ENCODE data around the gene FBRS. TPM values are rescaled to one million over a fixed set of nuclear protein-coding genes. Genes with fewer than 3 reads are reported as not detected.
A peak's percentile ranks its signal among the peaks of the same experiment; 100 is the strongest.

FBRS gene
- total and polyA plus RNA-seq, 2 of the 8 experiments (the other 6 are each of a cell fraction or from before 2014, with no cell fraction given), result 2.4 to 13.9 TPM

- no peaks in the 10 kb centered on the region for H3K9me3 ChIP-seq (ENCODE audit: insufficient read depth in 2 of 2, low read depth in 1 of 2, low read length in 1 of 2)
- H2BK12ac ChIP-seq (ENCODE audit: low read depth, low read length), result peak within 1 kb of the TSS; percentile 99
- no peak for FAIRE-seq
- peak within 1 kb of the TSS; percentile 100 for H3K27ac ChIP-seq (ENCODE audit: low read depth, low read length)
- peaks cover 6% of the 10 kb centered on the region; the same call in 1 of the 2 replicates for H3K79me1 ChIP-seq (ENCODE audit: low read depth, low read length)
- H3K23ac ChIP-seq (ENCODE audit: insufficient read length), result no peak within 1 kb of the TSS
- peaks cover 0 to 27% of the 10 kb centered on the region in 2 experiments; a peak in 3 of 4 replicates for H3K79me2 ChIP-seq (ENCODE audit: control insufficient read depth in 1 of 2, insufficient read depth in 2 of 2, low read length in 2 of 2)
- no peak within 1 kb of the TSS for H2AK5ac ChIP-seq (ENCODE audit: low read depth, low read length)
- peak within 1 kb of the TSS; percentile 100 for H3K4ac ChIP-seq (replicated peaks; ENCODE audit: insufficient read length, low read depth, low read length)
- peaks cover 5% of the 10 kb centered on the region for H3K23me2 ChIP-seq (ENCODE audit: low read depth, low read length)
- H3K36me3 ChIP-seq (ENCODE audit: control insufficient read depth in 2 of 4, insufficient read depth in 4 of 4, low read length in 3 of 4), result peaks cover 10 to 21% (median 17%) of the 10 kb centered on the region in 4 experiments; a peak in 7 of 8 replicates
- peak within 1 kb of the TSS; percentile 76 to 77 for H3K4me2 ChIP-seq (ENCODE audit: insufficient read depth in 1 of 2, low read depth in 2 of 2, low read length in 2 of 2)
- peak within 1 kb of the TSS; percentile 100 for H3K18ac ChIP-seq (ENCODE audit: extremely low read depth, low read length)
- peaks cover 5 to 17% of the 10 kb centered on the region in 2 experiments for H4K20me1 ChIP-seq (replicated peaks in 1 of 2; ENCODE audit: control insufficient read depth in 1 of 2, insufficient read depth in 2 of 2, low read length in 2 of 2)
- POLR2A ChIA-PET (ENCODE audit: partially characterized antibody), result interaction anchor here (0.6 to 4.7 kb wide), 9 partner anchors 12 to 344 kb away, joined by 3 to 26 read pairs (median 6); partner anchors contain the start of genes CD2BP2, FBRS and PHKG2
- peaks cover 10 to 29% (median 20%) of the 10 kb centered on the region in 4 experiments for H3K27me3 ChIP-seq (replicated peaks in 1 of 4; ENCODE audit: control insufficient read depth in 3 of 4, extremely low read depth in 1 of 4, insufficient read depth in 3 of 4, low read length in 3 of 4)
- peak within 1 kb of the TSS; percentile 98; the same call in 1 of the 2 replicates for H2BK15ac ChIP-seq (ENCODE audit: low read length)
- H3K14ac ChIP-seq (ENCODE audit: insufficient read length), result peak within 1 kb of the TSS; percentile 13
- H4K8ac ChIP-seq (ENCODE audit: extremely low read depth, insufficient read depth, low read length), result peak within 1 kb of the TSS; percentile 100
- CTCF ChIA-PET (ENCODE audit: partially characterized antibody), result interaction anchor here (0.5 to 0.6 kb wide), 2 partner anchors 42 to 289 kb away, joined by 3 to 4 read pairs; no protein-coding TSS in a partner anchor
- peak within 1 kb of the TSS; percentile 100 for H3K56ac ChIP-seq (replicated peaks; ENCODE audit: insufficient read length, low read depth, low read length)
- DNase-seq (ENCODE audit: low read depth in 1 of 2, low spot score in 2 of 2), result peak in 1 of 2 experiments; percentile 89
- H2BK5ac ChIP-seq (ENCODE audit: low read depth, low read length), result peak within 1 kb of the TSS; percentile 100
- peak within 1 kb of the TSS; percentile 100 for H4K91ac ChIP-seq (replicated peaks; ENCODE audit: insufficient read length, low read length)
- H2BK120ac ChIP-seq (replicated peaks; ENCODE audit: low read depth, low read length), result peak within 1 kb of the TSS; percentile 85
- WGBS, 2 experiments (ENCODE audit: extremely low coverage in 1 of 2, insufficient coverage in 1 of 2, insufficient read length in 1 of 2, insufficient replicate concordance in 2 of 2, low coverage in 1 of 2, low lambda C conversion rate in 2 of 2, missing lambda C conversion rate in 1 of 2), result 10% methylated on average over 25 of the region's 57 CpGs; no CpG with 5 or more reads in 1 of the 2 experiments
- H2AFZ ChIP-seq (ENCODE audit: low read length), result no peak within 1 kb of the TSS; the same call in 1 of the 2 replicates
- peak within 1 kb of the TSS; percentile 99 for H4K5ac ChIP-seq (ENCODE audit: insufficient read length, low read depth, low read length)
- H3K4me1 ChIP-seq (replicated peaks in 1 of 4; ENCODE audit: control insufficient read depth in 3 of 4, insufficient read depth in 4 of 4, low read length in 3 of 4), result peaks cover 0 to 4% (median 3%) of the 10 kb centered on the region in 4 experiments; a peak in 5 of 7 replicates
- H2BK20ac ChIP-seq (ENCODE audit: low read length), result no peak within 1 kb of the TSS
- H3K9ac ChIP-seq (replicated peaks in 1 of 4; ENCODE audit: extremely low read depth in 1 of 4, low read depth in 3 of 4, low read length in 3 of 4), result peak within 1 kb of the TSS; percentile 94 to 99 (median 98)
- peak within 1 kb of the TSS; percentile 72 to 97 (median 86) for H3K4me3 ChIP-seq (ENCODE audit: extremely low read depth in 1 of 4, insufficient read depth in 2 of 4, low read depth in 3 of 4, low read length in 4 of 4)
- TF ChIP-seq RXRA (IDR thresholded peaks at IDR 0.05; ENCODE audit: insufficient read depth, low read depth, low read length) (peak; percentile 67; the same call in 1 of the 2 replicates), SIN3A (conservative IDR thresholded peaks at IDR 0.05 in 1 of 2, IDR thresholded peaks at IDR 0.05 in 1 of 2; ENCODE audit: low read depth in 1 of 2, low read length in 2 of 2) (0 out of 4 replicates have a peak, but pooled peaks have one; percentile 18 to 52), SP4 (IDR thresholded peaks at IDR 0.05; ENCODE audit: low read length) (no peak), NRF1 (IDR thresholded peaks at IDR 0.05; ENCODE audit: low read depth, low read length) (peak; percentile 58; the same call in 1 of the 2 replicates), POLR2A (IDR thresholded peaks at IDR 0.05; ENCODE audit: control extremely low read depth in 1 of 2, low read depth in 2 of 2, low read length in 2 of 2) (0 out of 3 replicates have a peak, but pooled peaks of 1 of the 2 experiments have one; percentile 5)
- TF ChIP-seq, protein P1, sequence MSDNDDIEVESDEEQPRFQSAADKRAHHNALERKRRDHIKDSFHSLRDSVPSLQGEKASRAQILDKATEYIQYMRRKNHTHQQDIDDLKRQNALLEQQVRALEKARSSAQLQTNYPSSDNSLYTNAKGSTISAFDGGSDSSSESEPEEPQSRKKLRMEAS (IDR thresholded peaks at IDR 0.05), result 0 out of 2 replicates have a peak, but pooled peaks have one; percentile 11
- TF ChIP-seq, protein P2, sequence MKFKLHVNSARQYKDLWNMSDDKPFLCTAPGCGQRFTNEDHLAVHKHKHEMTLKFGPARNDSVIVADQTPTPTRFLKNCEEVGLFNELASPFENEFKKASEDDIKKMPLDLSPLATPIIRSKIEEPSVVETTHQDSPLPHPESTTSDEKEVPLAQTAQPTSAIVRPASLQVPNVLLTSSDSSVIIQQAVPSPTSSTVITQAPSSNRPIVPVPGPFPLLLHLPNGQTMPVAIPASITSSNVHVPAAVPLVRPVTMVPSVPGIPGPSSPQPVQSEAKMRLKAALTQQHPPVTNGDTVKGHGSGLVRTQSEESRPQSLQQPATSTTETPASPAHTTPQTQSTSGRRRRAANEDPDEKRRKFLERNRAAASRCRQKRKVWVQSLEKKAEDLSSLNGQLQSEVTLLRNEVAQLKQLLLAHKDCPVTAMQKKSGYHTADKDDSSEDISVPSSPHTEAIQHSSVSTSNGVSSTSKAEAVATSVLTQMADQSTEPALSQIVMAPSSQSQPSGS (IDR thresholded peaks at IDR 0.05; ENCODE audit: low read length), result no peak; the same call in 1 of the 2 replicates
These were observed 40.8 kb downstream of the FBRS start, which contains the start of gene SRCAP for GRCh38 chr16:30698816-30699614. Gene SRCAP, plus strand, starts transcription at chr16:30699171. Its CDS starts 1,654 bp downstream, at chr16:30700825.
